GM18507 (cell line): ENCODE results near the gene ITGB6.
A peak's percentile ranks its signal among the peaks of the same experiment; 100 is the strongest.
"Not testable (repeated sequence)": the region's sequence is repeated elsewhere in the genome, so short reads cannot be mapped to it uniquely, and the experiment has no call there.

Experiments
- DNase-seq: peaks from one replicate; pipeline ENCODE4 v3.0.0; 2011; ENCODE audit warnings: low read depth; ENCODE audit not compliant: insufficient read length; ENCODE audit errors: extremely low spot score
- FAIRE-seq: peaks from 2 replicates; lab custom pipeline; 2011; peaks lifted over from hg19 to GRCh38; lab: Jason Lieb, UNC

Gene ITGB6

DNA sequence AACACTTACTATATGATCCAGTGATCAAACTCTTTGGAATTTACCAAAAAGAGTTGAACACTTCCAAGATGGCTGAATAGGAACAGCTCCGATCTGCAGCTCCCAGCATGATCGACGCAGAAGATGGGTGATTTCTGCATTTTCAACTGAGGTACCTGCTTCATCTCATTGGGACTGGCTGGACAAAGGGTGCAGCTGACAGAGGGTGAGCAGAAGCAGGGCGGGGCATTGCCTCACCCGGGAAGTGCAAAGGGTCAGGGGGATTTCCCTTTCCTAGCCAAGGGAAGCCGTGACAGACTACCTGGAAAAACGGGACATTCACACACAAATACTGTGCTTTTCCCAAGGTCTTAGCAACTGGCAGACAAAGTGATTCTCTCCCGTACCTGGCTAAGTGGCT, 51.7 kb downstream of the ITGB6 start:
- not testable (repeated sequence) for FAIRE-seq, DNase-seq

DNA sequence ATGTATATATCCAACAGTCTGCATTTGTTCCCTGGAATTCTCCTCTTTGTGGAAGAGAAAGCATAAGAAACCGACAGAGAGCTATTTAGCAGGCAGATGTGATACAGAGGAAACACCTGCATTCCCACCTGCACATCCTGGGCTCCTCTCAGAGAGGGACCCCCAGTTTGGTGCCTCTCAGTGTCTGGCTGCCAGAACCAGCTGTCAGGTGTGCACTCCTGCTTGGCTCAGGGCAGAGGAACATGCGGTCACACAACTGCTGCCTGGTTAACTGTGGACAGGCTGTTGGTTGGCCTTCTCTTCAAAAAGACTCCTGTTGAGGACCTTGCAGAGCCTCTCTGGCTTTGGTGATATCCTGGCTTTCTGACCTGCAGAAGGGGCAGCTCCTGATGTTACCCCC, 54.6 kb downstream of the ITGB6 start:
- DNase-seq (no peak), FAIRE-seq (no peak)

DNA sequence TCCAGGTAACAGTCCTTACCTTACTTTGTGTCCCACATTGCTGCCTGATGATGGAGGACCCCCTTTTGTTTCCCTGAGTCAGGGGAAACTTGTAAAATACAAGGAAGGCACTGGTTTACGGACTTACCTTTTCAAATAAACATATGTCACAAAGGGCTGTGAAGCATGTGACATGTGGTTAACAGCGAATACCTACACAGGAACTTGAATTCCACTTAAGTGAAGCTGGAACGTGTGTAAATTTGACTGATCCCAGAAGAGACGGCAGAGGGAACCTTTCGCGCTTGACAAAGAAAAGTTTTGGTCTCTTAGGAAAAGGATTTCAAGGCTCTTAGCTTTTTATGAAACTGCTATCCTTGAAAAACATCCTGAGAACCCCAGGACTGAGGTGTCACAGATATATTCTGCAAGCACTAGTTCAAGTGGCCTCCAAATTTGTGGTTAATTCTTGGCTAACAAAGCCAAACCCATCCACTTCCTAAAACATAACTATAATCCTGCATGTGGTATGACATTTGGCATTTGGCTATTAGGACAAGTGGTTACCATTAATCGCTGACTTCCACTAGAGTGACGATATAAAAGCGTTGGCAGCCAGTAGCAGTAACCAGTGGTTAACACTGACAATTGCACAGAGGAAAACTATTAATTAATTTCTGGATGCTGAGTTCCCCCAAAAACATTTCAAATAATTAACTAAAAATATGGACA, 55.6 kb downstream of the ITGB6 start:
- DNase-seq = no peak
- FAIRE-seq = no peak

DNA sequence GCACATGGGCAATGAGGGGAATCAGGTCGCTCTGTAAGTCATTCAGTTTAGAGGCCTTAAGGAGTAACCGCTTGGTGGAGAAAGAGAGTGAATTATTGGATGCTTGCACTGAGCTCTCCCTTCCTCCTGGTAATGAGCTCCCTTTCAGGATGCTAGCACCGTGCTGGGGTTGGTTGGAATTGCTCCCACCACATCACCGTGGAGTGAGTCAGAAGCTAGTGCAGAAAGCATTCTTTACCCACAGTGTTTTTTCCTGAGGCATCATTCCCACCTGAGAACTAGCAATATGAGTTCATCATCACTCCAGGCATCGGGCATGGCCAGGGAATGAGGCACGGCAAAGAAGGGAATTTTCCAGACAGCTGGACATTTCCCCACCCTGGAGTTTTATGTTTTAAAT, 57.6 kb downstream of the ITGB6 start:
- FAIRE-seq (no peak), DNase-seq (no peak)

DNA sequence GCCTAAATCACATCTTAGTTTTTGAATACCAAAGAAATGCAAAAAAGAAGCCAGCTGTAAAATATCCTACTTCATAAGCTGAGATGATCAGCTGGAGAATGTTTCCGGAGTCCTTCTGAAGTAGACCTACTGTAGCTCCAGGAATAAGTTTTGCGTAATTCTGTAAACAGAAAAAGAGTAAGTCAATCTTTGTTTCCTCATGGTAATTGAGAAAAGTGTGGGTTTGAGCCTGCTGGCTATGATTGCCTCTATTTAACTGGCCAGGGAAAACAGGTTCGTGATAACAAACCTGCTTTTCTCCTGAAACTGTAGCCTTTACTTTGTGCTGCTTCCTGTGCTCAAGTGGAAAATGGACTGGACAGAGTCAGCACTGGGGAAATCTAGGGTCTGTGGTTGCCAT, 58.2 kb downstream of the ITGB6 start:
- no peak for DNase-seq
- no peak for FAIRE-seq

DNA sequence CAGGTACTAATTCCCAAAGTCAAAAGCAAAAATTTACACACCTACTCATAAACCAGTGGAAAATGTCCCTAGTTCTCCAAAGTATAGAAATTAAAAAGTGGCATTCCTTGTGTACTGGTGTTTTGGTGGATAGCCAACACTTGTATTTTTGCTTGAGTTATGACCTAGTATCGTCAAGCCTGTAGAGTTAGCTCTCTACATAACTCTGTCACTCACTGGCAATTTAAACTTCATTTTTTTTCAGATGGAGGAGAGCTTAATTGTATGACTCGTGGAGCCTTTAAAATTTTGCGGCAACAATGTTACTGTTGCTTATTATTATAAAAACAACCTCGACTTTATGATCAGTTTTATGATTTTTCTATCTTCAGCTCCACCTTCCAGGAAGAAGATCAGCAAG, 58.7 kb downstream of the ITGB6 start:
- DNase-seq = no peak
- no peak for FAIRE-seq

DNA sequence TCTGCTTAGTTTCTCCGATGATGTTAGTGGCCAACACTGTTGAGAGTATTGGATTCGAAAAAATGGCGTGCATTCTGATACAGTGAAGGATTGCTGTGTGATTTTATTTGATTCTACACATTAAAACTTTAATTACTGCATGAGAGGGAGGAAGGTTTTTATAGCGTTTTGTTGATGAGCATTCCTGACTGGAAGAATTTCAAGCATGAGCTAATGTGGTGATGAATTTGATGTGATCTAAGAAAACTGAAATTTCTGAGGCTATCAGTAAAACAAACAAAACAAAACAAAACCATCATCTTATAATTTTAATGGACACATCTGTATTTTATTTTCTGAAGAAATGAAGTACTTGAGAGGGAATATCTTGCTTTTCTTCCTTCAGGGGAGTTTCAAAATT, 59.6 kb downstream of the ITGB6 start:
- DNase-seq = no peak
- FAIRE-seq = no peak

DNA sequence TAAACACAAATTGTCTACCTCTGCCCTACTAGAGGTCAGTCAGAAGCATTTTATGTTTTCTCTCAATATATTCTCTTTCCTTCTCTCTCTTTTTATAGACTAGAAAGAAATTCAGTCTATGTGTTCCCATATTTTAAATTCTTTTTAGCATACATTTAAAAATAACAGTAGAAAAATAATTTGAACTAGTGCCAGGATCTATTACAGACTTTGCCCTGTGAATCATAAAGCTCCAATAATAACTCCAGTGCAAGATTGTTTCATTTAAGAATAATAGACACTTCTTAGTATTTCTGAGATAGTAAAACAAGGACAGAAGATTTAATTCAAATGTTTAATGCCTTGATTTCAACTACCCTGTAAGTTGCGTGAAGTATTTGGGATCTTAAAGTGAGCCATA, 60.1 kb downstream of the ITGB6 start:
- FAIRE-seq (no peak), DNase-seq (no peak)

DNA sequence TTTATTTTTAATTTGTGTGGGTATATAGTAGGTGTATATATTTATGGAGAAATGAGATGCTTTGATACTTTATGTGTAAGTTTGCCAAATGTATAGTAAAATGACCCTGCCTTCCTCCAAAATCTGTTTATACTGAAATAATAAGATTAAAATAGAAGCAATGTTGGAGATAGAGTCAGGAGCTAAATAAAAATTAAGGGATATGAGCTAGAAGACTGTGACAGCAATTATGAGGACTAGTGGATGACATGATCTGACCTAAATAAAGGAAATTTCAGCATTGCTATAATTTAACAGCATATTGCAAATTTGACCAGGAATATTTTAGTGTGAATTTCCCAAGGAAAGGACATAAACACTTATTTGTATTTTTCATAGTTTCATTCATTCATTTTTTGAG, 60.7 kb downstream of the ITGB6 start:
- FAIRE-seq (no peak), DNase-seq (no peak)

DNA sequence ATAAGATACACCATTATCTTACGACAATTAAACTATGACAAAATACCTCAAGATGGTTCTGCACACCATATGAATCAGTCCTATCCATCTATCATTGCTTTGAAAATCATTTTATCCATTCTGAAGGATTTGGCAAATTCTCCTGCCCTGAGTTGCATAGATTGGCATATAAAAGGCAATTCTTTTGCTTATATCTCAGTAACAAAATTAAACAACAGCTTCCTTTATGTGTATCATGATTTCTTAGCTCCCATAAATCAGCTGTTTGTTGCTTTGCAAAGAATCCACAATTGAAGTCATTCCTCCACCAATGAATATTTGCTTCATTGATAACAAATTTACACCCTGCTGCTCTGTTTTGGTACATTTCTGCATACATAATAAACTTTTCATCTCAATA, 61.7 kb downstream of the ITGB6 start:
- FAIRE-seq (no peak), DNase-seq (no peak)

DNA sequence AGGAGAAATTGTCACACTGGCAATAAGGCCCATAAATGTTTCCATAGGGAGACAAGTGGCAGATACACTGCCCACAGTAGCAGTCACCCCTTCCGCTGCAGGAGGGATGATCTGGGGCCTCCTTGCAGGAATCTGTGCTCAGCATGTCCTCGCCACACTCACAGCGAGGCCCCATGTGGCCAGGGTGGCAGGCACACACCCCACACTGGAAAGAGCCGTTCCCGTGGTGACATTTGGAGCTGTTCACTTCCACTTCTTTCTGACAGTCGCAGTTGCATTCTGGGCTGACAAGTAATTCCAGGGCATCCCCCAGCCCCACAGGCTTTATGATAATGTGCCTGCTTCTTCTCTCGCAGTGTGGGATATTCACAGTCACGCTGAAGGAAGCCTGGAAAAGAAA, 62.6 kb downstream of the ITGB6 start:
- FAIRE-seq (no peak), DNase-seq (no peak)

DNA sequence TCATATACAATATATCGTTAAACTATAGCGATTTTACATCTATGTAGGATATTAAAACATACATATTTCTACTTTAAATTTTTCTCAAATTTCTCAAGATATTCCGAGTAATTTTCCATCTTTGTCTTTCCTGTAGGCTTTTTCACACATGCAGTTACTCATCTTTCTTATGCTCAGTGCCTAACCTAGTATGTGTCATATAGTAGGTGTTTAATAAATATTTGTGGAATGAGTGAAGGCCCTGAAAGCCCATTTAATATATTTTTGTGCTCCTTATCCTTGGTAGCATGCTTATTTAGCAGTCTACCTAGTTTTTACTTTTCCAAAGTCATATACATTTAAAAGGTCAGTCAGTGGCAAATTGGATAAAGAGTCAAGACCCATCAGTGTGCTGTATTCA, 67.3 kb downstream of the ITGB6 start:
- no peak for FAIRE-seq
- DNase-seq = no peak

DNA sequence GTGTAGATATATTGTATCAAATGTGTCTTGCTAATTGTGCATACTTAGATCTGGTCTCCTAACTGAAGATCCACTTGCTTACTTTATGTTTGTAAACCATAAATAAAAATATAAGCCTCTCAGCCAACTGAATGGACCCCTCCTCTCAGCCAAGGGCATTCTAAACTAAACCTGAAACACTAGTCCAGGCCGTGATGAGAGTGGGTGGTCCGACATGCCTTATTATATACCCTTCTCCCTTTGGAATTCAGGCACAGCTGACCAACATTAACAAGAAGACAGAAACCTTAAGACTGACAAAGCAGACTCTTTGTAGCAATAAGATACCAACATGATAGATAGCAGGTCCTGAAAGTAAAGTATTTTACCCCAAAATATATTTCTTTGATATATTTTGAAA, 73.3 kb downstream of the ITGB6 start:
- FAIRE-seq (no peak), DNase-seq (no peak)

DNA sequence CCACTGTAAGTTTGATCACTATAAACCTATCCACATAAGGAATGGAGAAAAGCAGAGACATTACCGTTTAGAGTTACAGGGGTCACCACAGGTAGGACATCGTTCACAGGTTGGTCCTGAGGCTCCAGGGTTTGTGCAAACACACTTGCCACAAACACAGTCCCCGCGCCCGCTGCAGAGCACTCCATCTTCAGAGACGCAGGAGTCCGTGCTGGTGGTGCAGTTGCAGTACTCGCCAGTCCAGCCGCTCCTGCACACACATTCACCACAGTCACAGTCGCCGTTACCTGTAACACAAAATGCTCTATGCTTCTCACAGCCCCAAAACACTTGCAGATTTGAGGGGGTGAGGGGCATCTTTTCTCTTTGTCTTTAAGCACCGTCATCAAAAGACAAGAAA, 73.8 kb downstream of the ITGB6 start:
- FAIRE-seq (no peak), DNase-seq (no peak)

DNA sequence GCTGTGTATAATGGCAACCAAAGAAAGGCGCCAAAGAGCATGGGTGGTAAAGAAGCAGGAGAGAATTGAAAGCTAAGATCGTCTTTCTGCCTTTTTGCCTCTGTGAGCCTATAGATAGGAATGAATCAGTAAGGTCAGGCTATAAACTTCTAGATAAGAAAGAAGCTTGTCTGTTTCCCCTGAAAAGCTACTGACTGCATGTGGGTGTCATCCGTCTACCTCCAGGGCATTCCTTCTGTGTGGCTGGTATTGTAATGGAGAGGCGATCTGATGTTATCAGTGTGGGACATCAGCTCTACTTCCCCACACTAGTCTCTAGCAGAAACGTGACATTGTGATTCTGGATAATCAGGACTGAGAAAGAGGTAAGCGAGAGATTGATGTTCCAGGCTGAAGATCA, 74.2 kb downstream of the ITGB6 start:
- DNase-seq = no peak

DNA sequence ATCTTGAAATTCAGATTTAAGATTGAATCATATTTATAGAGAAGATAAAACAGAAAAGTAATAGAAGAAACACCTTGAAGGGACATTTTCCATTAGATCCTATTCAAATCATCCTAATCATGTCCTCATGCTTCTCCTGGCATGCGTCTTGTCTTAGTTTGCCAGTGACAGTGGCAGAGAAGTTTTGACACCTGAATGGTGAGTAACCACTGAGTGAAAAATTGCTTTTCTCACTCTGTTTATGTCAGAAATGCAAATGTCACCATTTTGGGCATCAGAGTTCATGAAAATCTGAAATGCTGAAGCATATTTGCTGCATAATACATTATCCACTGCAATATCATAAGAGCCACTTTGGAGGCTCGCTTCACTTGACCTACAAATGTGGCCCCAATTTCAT, 74.7 kb downstream of the ITGB6 start:
- FAIRE-seq (no peak), DNase-seq (no peak)

More for the DNA sequence above, 74.2 kb downstream of the ITGB6 start:
- FAIRE-seq = no peak

DNA sequence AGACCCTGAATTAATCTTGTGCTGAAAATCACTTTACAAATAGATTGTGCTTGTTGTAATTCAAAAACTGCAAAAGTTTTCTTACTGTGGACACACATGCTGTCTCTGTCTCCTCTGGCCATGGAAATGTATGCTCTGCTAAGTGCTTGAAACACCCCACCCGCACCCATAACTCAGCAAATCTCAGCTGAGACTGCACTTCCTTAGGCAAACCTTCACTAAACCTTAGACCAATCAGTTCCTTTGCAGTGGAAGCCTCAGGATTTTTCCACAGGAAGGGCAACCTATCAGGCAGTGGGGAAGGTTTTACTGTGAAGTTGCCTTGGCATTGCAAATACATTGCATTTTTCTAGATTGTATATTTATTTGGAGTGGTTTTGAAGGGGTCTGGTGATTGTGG, 75.5 kb downstream of the ITGB6 start:
- FAIRE-seq (no peak), DNase-seq (no peak)

DNA sequence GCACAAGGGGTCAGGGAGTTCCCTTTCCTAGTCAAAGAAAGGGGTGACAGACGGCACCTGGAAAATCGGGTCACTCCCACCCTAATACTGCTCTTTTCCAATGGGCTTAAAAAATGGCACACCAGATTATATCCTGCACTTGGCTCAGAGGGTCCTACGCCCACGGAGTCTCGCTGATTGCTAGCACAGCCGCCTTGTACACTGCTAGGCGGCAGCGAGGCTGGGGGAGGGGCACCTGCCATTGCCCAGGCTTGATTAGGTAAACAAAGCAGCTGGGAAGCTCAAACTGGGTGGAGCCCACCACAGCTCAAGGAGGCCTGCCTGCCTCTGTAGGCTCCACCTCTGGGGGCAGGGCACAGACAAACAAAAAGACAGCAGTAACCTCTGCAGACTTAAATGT, 85.4 kb downstream of the ITGB6 start:
- not testable (repeated sequence) for DNase-seq, FAIRE-seq

DNA sequence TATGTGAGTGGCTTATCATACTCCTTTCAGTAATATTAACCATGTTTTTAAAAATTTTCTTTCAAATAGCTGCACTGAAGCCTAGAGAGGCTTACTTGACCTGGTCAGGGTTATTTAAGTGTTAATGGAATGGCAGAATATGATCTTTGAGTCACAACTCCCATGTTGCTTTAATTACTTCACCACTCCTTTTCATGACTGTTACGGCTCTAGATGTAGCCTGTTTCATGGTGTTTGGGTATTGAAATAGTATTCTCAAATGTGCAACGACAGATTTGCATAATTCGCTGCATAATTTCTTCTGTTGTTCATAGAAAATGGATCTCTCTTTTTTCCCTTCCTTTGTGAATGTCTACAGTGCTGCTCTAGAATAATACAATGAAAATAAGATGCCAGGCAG, 86.1 kb downstream of the ITGB6 start:
- DNase-seq (no peak), FAIRE-seq (no peak)

DNA sequence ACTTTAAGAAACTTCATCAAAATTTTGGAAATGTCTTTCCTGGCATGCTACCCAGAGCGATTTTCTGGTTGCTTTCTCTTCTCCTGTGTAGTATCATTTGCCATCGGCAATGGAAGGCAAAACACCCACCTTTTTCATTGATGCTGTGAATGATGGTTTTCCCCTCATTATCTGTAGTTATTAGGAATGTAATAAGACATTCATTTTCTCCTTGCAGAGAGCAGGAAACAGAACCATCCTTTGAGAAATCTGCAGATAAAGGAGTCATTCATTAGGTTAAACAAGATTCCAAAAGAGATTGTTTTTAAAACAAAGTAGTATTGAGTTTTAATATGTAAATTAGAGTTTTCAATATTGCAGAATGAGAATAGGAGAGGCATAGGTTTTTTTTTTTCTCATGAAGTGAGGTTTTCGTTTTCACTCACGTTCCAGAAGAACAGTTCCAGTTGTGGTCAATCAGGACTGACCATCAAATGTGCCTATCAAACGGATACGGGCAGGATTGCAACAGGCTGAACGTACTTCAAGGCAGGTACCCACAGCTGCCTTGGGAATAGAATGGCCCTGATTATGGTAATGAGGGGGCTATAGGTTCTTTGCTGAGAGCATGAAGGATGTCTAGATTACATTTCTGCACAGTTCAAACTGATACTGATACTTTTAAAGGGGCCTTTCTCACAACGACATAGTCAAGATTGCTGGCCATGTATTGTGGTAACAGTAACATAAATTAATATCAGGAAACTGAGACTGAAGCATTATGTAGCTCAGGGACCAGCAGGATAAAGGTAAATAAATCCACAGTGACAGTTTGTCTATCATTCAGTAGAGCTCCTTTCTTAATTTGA, 87.9 kb downstream of the ITGB6 start:
- no peak for DNase-seq
- FAIRE-seq = peak; percentile 5

DNA sequence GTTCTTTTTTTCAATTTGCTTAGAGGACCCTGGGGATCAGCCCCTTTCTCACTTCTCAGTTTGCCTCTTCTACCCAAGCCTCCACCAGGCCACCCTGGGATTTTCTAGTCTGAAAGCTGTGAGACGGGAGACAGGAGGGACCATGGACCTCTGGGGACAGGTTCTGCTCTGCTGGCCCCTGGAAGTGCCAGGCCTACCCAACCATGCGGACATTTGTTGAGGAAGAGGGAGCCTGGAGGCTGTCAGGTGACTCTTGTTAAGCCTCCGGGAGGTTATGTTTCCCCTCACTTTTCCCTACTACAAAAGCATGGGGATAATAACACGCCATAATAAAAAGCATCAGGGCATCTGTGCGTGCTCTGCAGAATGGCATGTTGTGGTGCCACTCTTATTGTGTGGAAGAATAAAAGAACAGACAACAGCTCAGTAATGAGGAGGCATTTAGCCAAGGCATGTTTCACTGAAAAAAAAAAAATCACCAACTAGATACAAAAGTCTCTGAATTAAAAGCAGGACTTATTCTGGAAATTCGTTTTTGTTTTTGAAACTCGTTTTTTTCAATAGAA, 89.3 kb downstream of the ITGB6 start:
- DNase-seq (no peak), FAIRE-seq (no peak)
